Fibroblast of lung (primary cell): Measurements from ENCODE around the gene CALM1.

Experiments used
- EZH2 ChIP-seq: IDR thresholded peaks from 2 replicates; pipeline ENCODE4 v1.5.1; 2012; ENCODE audit warnings: low read length, control low read depth, mild to moderate bottlenecking; ENCODE audit errors: missing control alignments
- TF ChIP-seq, protein P1 (sequence below), 2 donors: IDR thresholded peaks in 1 of 2; conservative IDR thresholded peaks in 1 of 2; 1 replicate in 1 of 2; 2 replicates in 1 of 2; pipeline ENCODE4 v1.5.1; 2011 to 2012; ENCODE audit warnings: low read length in 2 of 2, control low read depth in 1 of 2, inconsistent platforms in 1 of 2, low read depth in 1 of 2, mild to moderate bottlenecking in 1 of 2

DNA sequence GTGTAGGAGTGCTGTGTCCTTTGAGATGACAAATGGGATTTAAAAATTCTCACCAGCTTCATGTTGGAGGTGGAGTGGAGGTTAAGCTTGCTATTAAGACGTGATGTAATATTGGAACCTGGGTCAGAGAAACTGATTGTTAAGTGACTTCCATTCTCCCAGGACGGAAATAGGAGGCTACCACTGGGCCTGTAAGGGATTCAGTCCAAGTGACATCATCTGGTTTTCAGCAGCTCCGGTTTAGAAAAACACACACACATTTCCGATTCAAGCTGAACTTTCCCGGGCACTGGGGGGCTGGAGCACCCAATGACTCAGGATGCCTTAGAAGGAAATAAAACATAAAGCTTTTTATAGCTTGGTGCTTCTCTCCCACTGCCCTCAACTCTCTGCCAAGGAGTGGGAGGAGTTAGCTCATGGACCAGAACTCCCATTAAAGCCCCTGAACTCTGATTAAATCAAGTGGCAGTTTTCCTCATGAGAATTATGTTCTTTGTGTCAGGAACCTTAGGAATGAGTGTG, 12.4 kb downstream of the CALM1 start:
- TF ChIP-seq, protein P1, sequence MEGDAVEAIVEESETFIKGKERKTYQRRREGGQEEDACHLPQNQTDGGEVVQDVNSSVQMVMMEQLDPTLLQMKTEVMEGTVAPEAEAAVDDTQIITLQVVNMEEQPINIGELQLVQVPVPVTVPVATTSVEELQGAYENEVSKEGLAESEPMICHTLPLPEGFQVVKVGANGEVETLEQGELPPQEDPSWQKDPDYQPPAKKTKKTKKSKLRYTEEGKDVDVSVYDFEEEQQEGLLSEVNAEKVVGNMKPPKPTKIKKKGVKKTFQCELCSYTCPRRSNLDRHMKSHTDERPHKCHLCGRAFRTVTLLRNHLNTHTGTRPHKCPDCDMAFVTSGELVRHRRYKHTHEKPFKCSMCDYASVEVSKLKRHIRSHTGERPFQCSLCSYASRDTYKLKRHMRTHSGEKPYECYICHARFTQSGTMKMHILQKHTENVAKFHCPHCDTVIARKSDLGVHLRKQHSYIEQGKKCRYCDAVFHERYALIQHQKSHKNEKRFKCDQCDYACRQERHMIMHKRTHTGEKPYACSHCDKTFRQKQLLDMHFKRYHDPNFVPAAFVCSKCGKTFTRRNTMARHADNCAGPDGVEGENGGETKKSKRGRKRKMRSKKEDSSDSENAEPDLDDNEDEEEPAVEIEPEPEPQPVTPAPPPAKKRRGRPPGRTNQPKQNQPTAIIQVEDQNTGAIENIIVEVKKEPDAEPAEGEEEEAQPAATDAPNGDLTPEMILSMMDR (conservative IDR thresholded peaks at IDR 0.05 in 1 of 2, IDR thresholded peaks at IDR 0.05 in 1 of 2; ENCODE audit: low read depth in 1 of 2, low read length in 2 of 2): no peak
- TF ChIP-seq EZH2: no peak
